Measurements from ENCODE around the gene PLK5. TPM values are rescaled to one million over a fixed set of nuclear protein-coding genes. Genes with fewer than 3 reads are reported as not detected.
A peak's percentile ranks its signal among the peaks of the same experiment; 100 is the strongest.
"Not testable (repeated sequence)": the region's sequence is repeated elsewhere in the genome, so short reads cannot be mapped to it uniquely, and the experiment has no call there.

PLK5 gene
- total and polyA plus RNA-seq, 4 donors = 0.03 TPM; not detected in 3

DNA sequence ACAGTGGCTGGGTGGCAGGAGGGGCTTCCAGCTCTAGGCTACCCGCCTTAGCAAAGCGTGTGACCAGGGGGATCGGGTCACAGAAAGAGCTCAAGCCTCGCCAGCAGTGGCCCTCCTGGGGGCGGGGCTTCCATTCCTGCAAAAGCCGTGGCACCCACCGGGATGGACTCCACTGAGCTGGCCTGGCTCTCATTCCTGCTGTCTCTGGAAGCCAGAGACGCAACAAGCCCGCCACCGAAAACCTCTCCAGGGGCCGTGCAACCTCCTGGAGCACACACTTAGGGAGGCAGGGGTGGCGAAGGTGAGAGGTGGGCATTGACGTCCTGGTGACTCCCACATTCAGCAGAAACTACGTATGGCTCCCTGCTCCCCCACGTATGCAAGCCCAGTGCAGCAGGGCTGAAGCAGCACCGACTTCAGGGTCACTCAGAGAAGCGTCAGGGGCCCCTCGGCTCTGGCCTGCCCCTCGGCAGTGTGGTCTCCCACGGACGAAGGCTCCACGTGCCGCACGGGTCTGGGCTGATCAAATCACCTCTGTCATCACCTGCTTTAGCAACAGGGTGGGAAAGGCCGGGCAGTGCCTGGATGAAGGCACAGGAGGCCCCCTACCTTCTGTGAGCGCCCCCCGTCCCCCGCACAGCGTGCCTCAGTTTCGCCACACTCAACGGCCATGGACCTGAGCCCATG, 48.0 kb upstream of the PLK5 start:
- 96% methylated on average over 31 of the region's 31 CpGs for WGBS
- H3K4me1 ChIP-seq (ENCODE audit: control insufficient read depth in 4 of 4, insufficient read depth in 4 of 4, low read length in 3 of 4) = peaks cover 3 to 28% (median 19%) of the 10 kb centered on the region in 4 donors
- peaks cover 0 to 6% (median 0%) of the 10 kb centered on the region in 4 donors for H3K27me3 ChIP-seq (ENCODE audit: control insufficient read depth in 4 of 4, insufficient read depth in 4 of 4, low read length in 3 of 4)
- DNase-seq (ENCODE audit: low spot score) = no peak
- peaks cover 0 to 6% (median 0%) of the 10 kb centered on the region in 4 donors for H3K36me3 ChIP-seq (ENCODE audit: control insufficient read depth in 4 of 4, insufficient read depth in 3 of 4, low read depth in 1 of 4, low read length in 3 of 4)
- H3K9me3 ChIP-seq (ENCODE audit: control insufficient read depth in 4 of 4, low read length in 3 of 4) = no peaks in the 10 kb centered on the region
- H3K4me3 ChIP-seq (ENCODE audit: low read depth in 1 of 3, low read length in 3 of 3) = no peak overlapping the region
- TF ChIP-seq HNF4G (IDR thresholded peaks at IDR 0.05) (no peak), JUND (IDR thresholded peaks at IDR 0.05) (no peak)
- H3K27ac ChIP-seq (ENCODE audit: low read depth in 1 of 2, low read length in 2 of 2) = no peak overlapping the region
- H3K9ac ChIP-seq (ENCODE audit: low read depth in 1 of 2, low read length in 2 of 2) = no peak overlapping the region

- H3K27me3 ChIP-seq (ENCODE audit: control insufficient read depth in 4 of 4, insufficient read depth in 4 of 4, low read length in 3 of 4); DNase-seq (ENCODE audit: low spot score); H3K9ac ChIP-seq (ENCODE audit: low read depth in 1 of 2, low read length in 2 of 2); H3K4me3 ChIP-seq (ENCODE audit: low read depth in 1 of 3, low read length in 3 of 3); H3K36me3 ChIP-seq (ENCODE audit: control insufficient read depth in 4 of 4, insufficient read depth in 3 of 4, low read depth in 1 of 4, low read length in 3 of 4); H3K27ac ChIP-seq (ENCODE audit: low read depth in 1 of 2, low read length in 2 of 2); H3K9me3 ChIP-seq (ENCODE audit: control insufficient read depth in 4 of 4, low read length in 3 of 4): not testable (repeated sequence)
- WGBS = 89% methylated on average over 9 of the region's 9 CpGs
- peaks cover 2 to 17% (median 12%) of the 10 kb centered on the region in 4 donors for H3K4me1 ChIP-seq (ENCODE audit: control insufficient read depth in 4 of 4, insufficient read depth in 4 of 4, low read length in 3 of 4)
Observed at GRCh38 chr19:1477056-1477455, 46.8 kb upstream of the PLK5 start.

DNA sequence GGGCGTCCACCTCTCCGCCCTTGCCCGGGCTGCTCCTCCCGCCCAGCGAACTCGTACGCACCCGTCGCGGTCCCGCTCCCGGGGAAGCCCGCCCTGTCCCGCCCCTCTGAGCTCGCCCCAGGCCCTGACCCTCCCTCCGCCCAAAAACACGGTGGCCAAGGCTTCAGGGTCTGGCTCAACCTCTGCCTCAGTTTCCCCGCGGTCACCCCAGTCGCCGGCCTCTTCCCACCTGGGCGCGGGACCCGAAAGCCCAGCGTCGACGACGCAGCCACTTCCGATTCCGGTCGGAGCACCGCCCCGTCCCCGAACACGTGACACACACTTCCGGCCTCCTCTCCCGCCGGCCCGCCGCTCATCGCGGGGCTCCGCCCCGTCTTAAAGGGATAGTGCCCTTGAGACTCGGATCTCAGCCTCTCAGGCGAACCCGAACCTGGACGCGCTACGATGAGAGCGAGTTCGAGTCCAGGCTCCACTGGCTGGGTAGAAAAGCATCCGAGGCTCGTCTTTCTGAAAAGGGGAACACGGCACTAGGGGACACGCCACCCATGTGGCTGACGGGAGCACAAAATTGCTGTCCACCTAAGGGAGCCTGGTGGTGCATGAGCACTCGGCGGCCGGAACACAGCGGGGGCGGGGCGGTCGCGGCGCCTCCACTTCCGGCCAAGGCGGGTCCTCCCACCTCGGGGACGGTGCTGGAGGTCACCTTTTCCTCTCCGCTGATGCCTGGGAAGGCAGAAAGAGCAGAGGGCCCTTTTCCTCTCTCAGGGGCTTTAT, 44.8 kb upstream of the PLK5 start, which contains the start of gene C19orf25:
TSS of gene C19orf25 (minus strand) at position 282 of the 774 bp plus-strand sequence. CDS start 312 bp downstream, outside the sequence.
- TF ChIP-seq FOXA1 (IDR thresholded peaks at IDR 0.05) (no peak), TAF1 (conservative IDR thresholded peaks at IDR 0.05) (no peak), FOXA2 (IDR thresholded peaks at IDR 0.05) (no peak), ATF3 (IDR thresholded peaks at IDR 0.05) (no peak), HNF4A (conservative IDR thresholded peaks at IDR 0.05) (no peak), GABPA (IDR thresholded peaks at IDR 0.05 in 1 of 2, conservative IDR thresholded peaks at IDR 0.05 in 1 of 2) (peak; percentile 80 to 96), ZBTB33 (IDR thresholded peaks at IDR 0.05) (no peak), YY1 (IDR thresholded peaks at IDR 0.05) (peak; percentile 44), RAD21 (IDR thresholded peaks at IDR 0.05) (no peak), EGR1 (IDR thresholded peaks at IDR 0.05; ENCODE audit: low read depth in 2 of 2) (peak in 1 of 2 donors; percentile 43), JUND (IDR thresholded peaks at IDR 0.05) (no peak), CTCF (IDR thresholded peaks at IDR 0.05; ENCODE audit: low read depth, low read length, missing input control) (no peak), HNF4G (IDR thresholded peaks at IDR 0.05) (no peak), RXRA (IDR thresholded peaks at IDR 0.05) (peak; percentile 10 to 14), NR2F2 (IDR thresholded peaks at IDR 0.05) (no peak), SP1 (IDR thresholded peaks at IDR 0.05) (peak; percentile 59)
- TF ChIP-seq, protein P1, sequence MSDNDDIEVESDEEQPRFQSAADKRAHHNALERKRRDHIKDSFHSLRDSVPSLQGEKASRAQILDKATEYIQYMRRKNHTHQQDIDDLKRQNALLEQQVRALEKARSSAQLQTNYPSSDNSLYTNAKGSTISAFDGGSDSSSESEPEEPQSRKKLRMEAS (IDR thresholded peaks at IDR 0.05) = peak; percentile 94
- TF ChIP-seq, protein P2, sequence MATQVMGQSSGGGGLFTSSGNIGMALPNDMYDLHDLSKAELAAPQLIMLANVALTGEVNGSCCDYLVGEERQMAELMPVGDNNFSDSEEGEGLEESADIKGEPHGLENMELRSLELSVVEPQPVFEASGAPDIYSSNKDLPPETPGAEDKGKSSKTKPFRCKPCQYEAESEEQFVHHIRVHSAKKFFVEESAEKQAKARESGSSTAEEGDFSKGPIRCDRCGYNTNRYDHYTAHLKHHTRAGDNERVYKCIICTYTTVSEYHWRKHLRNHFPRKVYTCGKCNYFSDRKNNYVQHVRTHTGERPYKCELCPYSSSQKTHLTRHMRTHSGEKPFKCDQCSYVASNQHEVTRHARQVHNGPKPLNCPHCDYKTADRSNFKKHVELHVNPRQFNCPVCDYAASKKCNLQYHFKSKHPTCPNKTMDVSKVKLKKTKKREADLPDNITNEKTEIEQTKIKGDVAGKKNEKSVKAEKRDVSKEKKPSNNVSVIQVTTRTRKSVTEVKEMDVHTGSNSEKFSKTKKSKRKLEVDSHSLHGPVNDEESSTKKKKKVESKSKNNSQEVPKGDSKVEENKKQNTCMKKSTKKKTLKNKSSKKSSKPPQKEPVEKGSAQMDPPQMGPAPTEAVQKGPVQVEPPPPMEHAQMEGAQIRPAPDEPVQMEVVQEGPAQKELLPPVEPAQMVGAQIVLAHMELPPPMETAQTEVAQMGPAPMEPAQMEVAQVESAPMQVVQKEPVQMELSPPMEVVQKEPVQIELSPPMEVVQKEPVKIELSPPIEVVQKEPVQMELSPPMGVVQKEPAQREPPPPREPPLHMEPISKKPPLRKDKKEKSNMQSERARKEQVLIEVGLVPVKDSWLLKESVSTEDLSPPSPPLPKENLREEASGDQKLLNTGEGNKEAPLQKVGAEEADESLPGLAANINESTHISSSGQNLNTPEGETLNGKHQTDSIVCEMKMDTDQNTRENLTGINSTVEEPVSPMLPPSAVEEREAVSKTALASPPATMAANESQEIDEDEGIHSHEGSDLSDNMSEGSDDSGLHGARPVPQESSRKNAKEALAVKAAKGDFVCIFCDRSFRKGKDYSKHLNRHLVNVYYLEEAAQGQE (IDR thresholded peaks at IDR 0.05) = peak; percentile 59
- H3K9ac ChIP-seq (ENCODE audit: low read depth in 1 of 2, low read length in 2 of 2) = peak within 1 kb of the TSS; percentile 11 to 68
- WGBS = under 1% methylated on average over 71 of the region's 71 CpGs
- H3K36me3 ChIP-seq (ENCODE audit: control insufficient read depth in 4 of 4, insufficient read depth in 3 of 4, low read depth in 1 of 4, low read length in 3 of 4) = peaks cover 0 to 6% (median 0%) of the 10 kb centered on the region in 4 donors
- H3K4me1 ChIP-seq (ENCODE audit: control insufficient read depth in 4 of 4, insufficient read depth in 4 of 4, low read length in 3 of 4) = peaks cover 2 to 17% (median 8%) of the 10 kb centered on the region in 4 donors
- peak; percentile 94 for DNase-seq (ENCODE audit: low spot score)
- peak within 1 kb of the TSS; percentile 74 to 97 (median 90) for H3K4me3 ChIP-seq (ENCODE audit: low read depth in 1 of 3, low read length in 3 of 3)
- H3K9me3 ChIP-seq (ENCODE audit: control insufficient read depth in 4 of 4, low read length in 3 of 4) = no peaks in the 10 kb centered on the region
- peak within 1 kb of the TSS; percentile 70 to 72 for H3K27ac ChIP-seq (ENCODE audit: low read depth in 1 of 2, low read length in 2 of 2)
- H3K27me3 ChIP-seq (ENCODE audit: control insufficient read depth in 4 of 4, insufficient read depth in 4 of 4, low read length in 3 of 4) = no peaks in the 10 kb centered on the region
